GM12878 (cell line): ENCODE measurements around the gene PVALEF. TPM values are rescaled to one million over a fixed set of nuclear protein-coding genes. Genes with fewer than 3 reads are reported as not detected.

Experiments used
- ATAC-seq: fragments of 200-7000 bp; cut with Tn5 transposase; 3 replicates; pipeline ENCODE4 v1.9.1; 2020; ENCODE audit warnings: mild to moderate bottlenecking, moderate library complexity
- BruUV-seq: library from RNA; stranded (reverse); fragments of 400-500 nt; replicated peaks from 2 replicates; lab custom pipeline; 2021; lab: Mats Ljungman, UMichigan
- CTCF ChIA-PET: fragments of 300-600 bp; sonication (Branson Sonifier 250); formaldehyde crosslinking; extraction: SDS; loops from one replicate; lab custom pipeline; 2021; ENCODE audit warnings: inconsistent platforms; lab: Yijun Ruan, JAX
- POLR2A ChIA-PET: fragments of 350-600 bp; formaldehyde crosslinking; extraction: SDS; loops from one replicate; lab custom pipeline; 2021; ENCODE audit warnings: inconsistent platforms; lab: Charles Lee
- RAD21 ChIA-PET: fragments of 300-600 bp; sonication (Branson Sonifier 250); formaldehyde crosslinking; loops from one replicate; lab custom pipeline; 2023; ENCODE audit warnings: antibody characterized with exemption; ENCODE audit not compliant: unreplicated experiment; lab: Charles Lee
- SMC1A ChIA-PET: fragments of 300-600 bp; sonication (Branson Sonifier 250); formaldehyde crosslinking; loops from one replicate; lab custom pipeline; 2023; ENCODE audit not compliant: unreplicated experiment, uncharacterized antibody; lab: Charles Lee
- DNase-seq: peaks from one replicate; pipeline ENCODE4 v3.0.0-alpha.2; 2011; ENCODE audit warnings: low read depth, low spot score
- FAIRE-seq: peaks from 3 replicates; lab custom pipeline; 2011; peaks lifted over from hg19 to GRCh38; lab: Jason Lieb, UNC
- H2AFZ ChIP-seq: 2 replicates; pipeline ENCODE4 v1.6.0; 2011; ENCODE audit warnings: low read depth, low read length, control low read depth; ENCODE audit not compliant: control insufficient read depth
- H3K27ac ChIP-seq: 2 replicates; pipeline ENCODE4 v1.5.1; 2011; ENCODE audit warnings: control low read depth; ENCODE audit not compliant: control insufficient read depth, insufficient read depth
- H3K27me3 ChIP-seq, 2 experiments: replicated peaks in 1 of 2; 2 replicates each; pipeline versions ENCODE4 v1.6.0 to v1.6.1; 2011; ENCODE audit warnings: low read length in 1 of 2; ENCODE audit not compliant: control insufficient read depth in 2 of 2, insufficient read depth in 2 of 2
- H3K36me3 ChIP-seq, 2 experiments: 2 replicates each; pipeline ENCODE4 v1.5.1; 2011; ENCODE audit warnings: low read length in 1 of 2; ENCODE audit not compliant: control insufficient read depth in 2 of 2, insufficient read depth in 2 of 2
- H3K4me1 ChIP-seq: 2 replicates; pipeline ENCODE4 v1.6.1; 2011; ENCODE audit warnings: mild to moderate bottlenecking, low read length, moderate library complexity, mixed read lengths; ENCODE audit not compliant: control insufficient read depth, insufficient read depth
- H3K4me2 ChIP-seq: 2 replicates; pipeline ENCODE4 v1.6.0; 2011; ENCODE audit warnings: control low read depth; ENCODE audit not compliant: control insufficient read depth, insufficient read depth
- H3K4me3 ChIP-seq: fragments of 200-600 bp; sonication (generic); 2 replicates; pipeline ENCODE4 v1.5.1; 2016
- H3K79me2 ChIP-seq: 2 replicates; pipeline ENCODE4 v1.6.0; 2011; ENCODE audit warnings: low read length; ENCODE audit not compliant: control insufficient read depth, insufficient read depth
- H3K9ac ChIP-seq: 2 replicates; pipeline ENCODE4 v1.8.0; 2011; ENCODE audit warnings: low read length, control low read depth, mixed read lengths; ENCODE audit not compliant: control insufficient read depth, insufficient read depth
- H3K9me3 ChIP-seq: replicated peaks from 3 replicates; pipeline ENCODE4 v1.5.1; 2011; ENCODE audit warnings: mild to moderate bottlenecking, low read length; ENCODE audit not compliant: control insufficient read depth, insufficient read depth
- H4K20me1 ChIP-seq: 2 replicates; pipeline ENCODE4 v1.6.0; 2011; ENCODE audit not compliant: control insufficient read depth, insufficient read depth
- BACH1 ChIP-seq: fragments of 450-650 bp; IDR thresholded peaks from 2 replicates; pipeline ENCODE4 v1.6.1; 2017; ENCODE audit warnings: mild to moderate bottlenecking, borderline replicate concordance
- CEBPB ChIP-seq, 2 experiments: fragments of 150-350 bp in 1 of 2; IDR thresholded peaks; 2 replicates each; pipeline ENCODE4 v1.6.1; 2012 to 2014; ENCODE audit warnings: low read depth in 2 of 2, low read length in 2 of 2, borderline replicate concordance in 1 of 2, inconsistent platforms in 1 of 2
- HDAC6 ChIP-seq: fragments of 200-600 bp; sonication (generic); IDR thresholded peaks from one replicate; pipeline ENCODE4 v1.8.0; 2017; ENCODE audit warnings: antibody characterized with exemption; ENCODE audit not compliant: unreplicated experiment
- MEF2B ChIP-seq: fragments of 450-650 bp; IDR thresholded peaks from 2 replicates; pipeline ENCODE4 v1.6.1; 2018; ENCODE audit warnings: mild to moderate bottlenecking, moderate library complexity; ENCODE audit not compliant: partially characterized antibody, poor library complexity, severe bottlenecking
- MTA3 ChIP-seq: IDR thresholded peaks from 2 replicates; pipeline ENCODE4 v1.6.1; 2012; ENCODE audit warnings: low read length, inconsistent platforms, borderline replicate concordance
- NBN ChIP-seq: fragments of 450-650 bp; IDR thresholded peaks from 2 replicates; pipeline ENCODE4 v1.6.1; 2016
- RB1 ChIP-seq: fragments of 450-650 bp; formaldehyde crosslinking; IDR thresholded peaks from 2 replicates; pipeline ENCODE4 v1.6.1; 2017; ENCODE audit warnings: mild to moderate bottlenecking, borderline replicate concordance
- RELB ChIP-seq: fragments of 450-650 bp; IDR thresholded peaks from 2 replicates; pipeline ENCODE4 v1.6.1; 2017; ENCODE audit warnings: low read depth, mild to moderate bottlenecking, moderate library complexity
- SMAD1 ChIP-seq: fragments of 450-650 bp; IDR thresholded peaks from 2 replicates; pipeline ENCODE4 v1.6.1; 2018; ENCODE audit warnings: mild to moderate bottlenecking, low read depth; ENCODE audit not compliant: partially characterized antibody
- TAF1 ChIP-seq: IDR thresholded peaks from 2 replicates; pipeline ENCODE4 v1.6.1; 2011; ENCODE audit warnings: mild to moderate bottlenecking, low read depth, low read length, borderline replicate concordance
- TARDBP ChIP-seq: IDR thresholded peaks from 2 replicates; pipeline ENCODE4 v1.6.1; 2016; ENCODE audit warnings: borderline replicate concordance
- TCF3 ChIP-seq: IDR thresholded peaks from 2 replicates; pipeline ENCODE4 v1.6.1; 2012; ENCODE audit warnings: low read depth, mild to moderate bottlenecking, low read length, borderline replicate concordance; ENCODE audit not compliant: insufficient read depth
- TCF7 ChIP-seq: IDR thresholded peaks from 2 replicates; pipeline ENCODE4 v1.6.1; 2014; ENCODE audit warnings: antibody characterized with exemption, borderline replicate concordance
- ZNF217 ChIP-seq: fragments of 450-650 bp; IDR thresholded peaks from 2 replicates; pipeline ENCODE4 v1.6.1; 2017; ENCODE audit warnings: antibody characterized with exemption, mild to moderate bottlenecking
- WGBS: methylation state at CpG from one replicate; pipeline ENCODE4 v1.1.6; 2016; ENCODE audit warnings: low lambda C conversion rate; ENCODE audit not compliant: insufficient replicate concordance, insufficient coverage; ENCODE audit errors: missing lambda C conversion rate; 5-methylcytosine and 5-hydroxymethylcytosine counted together
- in situ Hi-C: fragments of 300-500 bp; cut with MboI; formaldehyde crosslinking; loops from 9 replicates; pipeline ENCODE4 v1.14.3; 2018; ENCODE audit warnings: mixed read lengths
- intact Hi-C: fragments of 100-400 bp; cut with micrococcal nuclease; formaldehyde crosslinking; loops from one replicate; pipeline ENCODE4 v1.14.2; 2022; ENCODE audit not compliant: unreplicated experiment
- polyA plus RNA-seq, 11 experiments: library from polyadenylated mRNA; depleted of rRNA in 4 of 11; unstranded in 6 of 11; stranded (reverse) in 5 of 11; fragments of >200 nt; fragmentation: Nextera tagmentation in 4 of 11; fragmentation: Illumina TruSeq in 1 of 11; extraction: Ambion mirVana in 4 of 11; extraction: Trizol in 1 of 11; gene quantifications; 1 replicate in 1 of 11; 2 replicates in 10 of 11; pipeline versions ENCODE4 v1.2.1 to v1.2.3, GENCODE V29; 2011 to 2016; ENCODE audit warnings: inconsistent platforms in 2 of 11, missing spikeins in 2 of 11, low read depth in 1 of 11
- total RNA-seq, 4 experiments: library from RNA; depleted of rRNA in 3 of 4; stranded (reverse); fragments of >200 nt in 3 of 4; fragmentation: Illumina TruSeq in 1 of 4; extraction: Trizol in 1 of 4; gene quantifications; 2 replicates each; pipeline versions ENCODE4 v1.2.1 to v1.2.3, GENCODE V29; 2013 to 2021

Gene PVALEF
- total and polyA plus RNA-seq, 10 of the 15 experiments (the other 5 are each of a cell fraction or from before 2014, with no cell fraction given) = not detected

GRCh38 chr17:81206166-81206565, 40.9 kb downstream of the PVALEF start:
- POLR2A ChIA-PET = no interaction called here
- FAIRE-seq = no peak
- no peaks in the 10 kb centered on the region for H3K27me3 ChIP-seq

More at GRCh38 chr17:81206166-81206565, 40.9 kb downstream of the PVALEF start:
- 91% methylated on average over 4 of the region's 4 CpGs for WGBS
- no TSS peak for BruUV-seq
- TF ChIP-seq RELB = no peak
- no peak for TF ChIP-seq BACH1
- TF ChIP-seq MEF2B = no peak
- TF ChIP-seq ZNF217 = no peak
- no peak for TF ChIP-seq SMAD1
- no peak for TF ChIP-seq TCF3
- no peak for TF ChIP-seq TAF1
- no peak for TF ChIP-seq NBN
- TF ChIP-seq RB1 = no peak
- no peak for TF ChIP-seq CEBPB (IDR thresholded peaks at IDR 0.05; ENCODE audit: borderline replicate concordance in 1 of 2, low read depth in 2 of 2, low read length in 2 of 2)
- no peak for TF ChIP-seq HDAC6
- no peak for TF ChIP-seq MTA3
- TF ChIP-seq TARDBP = no peak
- no peak for TF ChIP-seq TCF7
- H3K79me2 ChIP-seq = no peaks in the 10 kb centered on the region
- no peak overlapping the region for H3K27ac ChIP-seq
- peaks cover 2 to 12% of the 10 kb centered on the region in 2 experiments; a peak in 2 of 4 replicates for H3K36me3 ChIP-seq
- ATAC-seq (no peak), DNase-seq (no peak)
- H2AFZ ChIP-seq = no peak overlapping the region
- H3K4me2 ChIP-seq = no peak overlapping the region
- intact Hi-C loops (no loop called here), in situ Hi-C loops (no loop called here)
- CTCF ChIA-PET = no interaction called here
- RAD21 ChIA-PET = no interaction called here
- SMC1A ChIA-PET = no interaction called here
- H3K9me3 ChIP-seq = no peaks in the 10 kb centered on the region
- H3K4me1 ChIP-seq = no peaks in the 10 kb centered on the region
- H4K20me1 ChIP-seq = no peaks in the 10 kb centered on the region
- H3K4me3 ChIP-seq = no peak overlapping the region
- no peak overlapping the region for H3K9ac ChIP-seq
